A673 (cell line): Measurements from ENCODE around the gene EPN1.

Experiments
- EZH2 ChIP-seq: fragments of 200-600 bp; sonication (generic); IDR thresholded peaks from 2 replicates; pipeline ENCODE4 v1.6.1; 2017; ENCODE audit warnings: borderline replicate concordance, low read depth, mild to moderate bottlenecking, mixed read lengths, antibody characterized with exemption, low read length; ENCODE audit not compliant: poor library complexity, severe bottlenecking
- TF ChIP-seq, protein P1 (sequence below): fragments of 300-800, 200-600 bp; sonication (generic); conservative IDR thresholded peaks from 2 replicates; pipeline ENCODE4 v1.5.1; 2017; ENCODE audit warnings: low read depth, mild to moderate bottlenecking, antibody characterized with exemption, low read length, moderate library complexity, mixed read lengths

DNA sequence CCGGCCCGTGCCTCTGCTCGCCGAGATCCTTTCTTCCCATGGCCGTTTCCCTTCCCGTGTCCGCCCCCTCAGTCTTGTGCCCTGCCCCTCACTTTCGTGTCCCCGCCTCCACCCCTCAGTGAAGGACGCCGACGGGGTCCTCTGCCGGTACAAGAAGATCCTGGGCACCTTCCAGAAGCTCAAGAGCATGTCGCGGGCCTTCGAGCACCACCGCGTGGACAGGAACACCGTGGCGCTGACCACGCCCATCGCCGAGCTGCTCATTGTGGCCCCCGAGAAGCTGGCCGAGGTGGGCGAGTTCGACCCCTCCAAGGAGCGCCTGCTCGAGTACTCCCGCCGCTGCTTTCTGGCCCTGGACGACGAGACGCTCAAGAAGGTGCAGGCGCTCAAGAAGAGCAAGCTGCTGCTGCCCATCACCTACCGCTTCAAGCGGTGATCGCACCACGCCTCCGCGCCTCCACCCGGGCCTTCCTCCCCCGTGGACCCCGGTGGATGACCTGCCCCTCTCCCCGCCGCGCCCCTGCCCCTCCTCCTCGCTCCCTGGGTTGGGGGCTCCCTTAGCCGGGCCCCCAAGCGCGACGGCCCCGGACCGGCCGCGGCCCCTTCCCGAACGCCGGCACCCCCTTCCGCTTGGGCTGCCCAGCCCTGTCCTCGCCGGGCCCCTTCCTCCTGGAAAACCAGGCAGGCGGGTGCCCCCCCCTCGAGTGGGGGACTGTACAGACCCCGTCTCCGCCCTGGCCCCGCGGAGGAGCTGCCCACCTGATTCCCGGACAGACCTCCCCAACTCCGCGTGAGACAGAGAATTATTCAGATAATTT lies 22.5 kb upstream of the EPN1 start:
- TF ChIP-seq, protein P1, sequence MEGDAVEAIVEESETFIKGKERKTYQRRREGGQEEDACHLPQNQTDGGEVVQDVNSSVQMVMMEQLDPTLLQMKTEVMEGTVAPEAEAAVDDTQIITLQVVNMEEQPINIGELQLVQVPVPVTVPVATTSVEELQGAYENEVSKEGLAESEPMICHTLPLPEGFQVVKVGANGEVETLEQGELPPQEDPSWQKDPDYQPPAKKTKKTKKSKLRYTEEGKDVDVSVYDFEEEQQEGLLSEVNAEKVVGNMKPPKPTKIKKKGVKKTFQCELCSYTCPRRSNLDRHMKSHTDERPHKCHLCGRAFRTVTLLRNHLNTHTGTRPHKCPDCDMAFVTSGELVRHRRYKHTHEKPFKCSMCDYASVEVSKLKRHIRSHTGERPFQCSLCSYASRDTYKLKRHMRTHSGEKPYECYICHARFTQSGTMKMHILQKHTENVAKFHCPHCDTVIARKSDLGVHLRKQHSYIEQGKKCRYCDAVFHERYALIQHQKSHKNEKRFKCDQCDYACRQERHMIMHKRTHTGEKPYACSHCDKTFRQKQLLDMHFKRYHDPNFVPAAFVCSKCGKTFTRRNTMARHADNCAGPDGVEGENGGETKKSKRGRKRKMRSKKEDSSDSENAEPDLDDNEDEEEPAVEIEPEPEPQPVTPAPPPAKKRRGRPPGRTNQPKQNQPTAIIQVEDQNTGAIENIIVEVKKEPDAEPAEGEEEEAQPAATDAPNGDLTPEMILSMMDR, result no peak
- no peak for TF ChIP-seq EZH2
